HG03439 (cell line): Measurements from ENCODE around the gene ATP6V0E1.
"Not testable (repeated sequence)": the region's sequence is repeated elsewhere in the genome, so short reads cannot be mapped to it uniquely, and the experiment has no call there.

Source experiments
- ATAC-seq: cut with Tn5 transposase; IDR thresholded peaks from one replicate; pipeline ENCODE4 v1.9.1; 2021; ENCODE audit warnings: mild to moderate bottlenecking, moderate library complexity; ENCODE audit not compliant: unreplicated experiment

ATP6V0E1 gene

GRCh38 chr5:173001229-173001841 lies 17.8 kb downstream of the ATP6V0E1 start:
- peak; percentile 65 for ATAC-seq

- ATAC-seq, result no peak
Observed at GRCh38 chr5:173003360-173003759, 19.8 kb downstream of the ATP6V0E1 start.

GRCh38 chr5:173004013-173004412 lies 20.4 kb downstream of the ATP6V0E1 start:
- no peak for ATAC-seq

GRCh38 chr5:173004447-173004846 lies 20.9 kb downstream of the ATP6V0E1 start:
- no peak for ATAC-seq

GRCh38 chr5:173010021-173010420 lies 26.4 kb downstream of the ATP6V0E1 start:
- ATAC-seq, result no peak

GRCh38 chr5:173010547-173011464 lies 27.2 kb downstream of the ATP6V0E1 start:
- no peak for ATAC-seq

GRCh38 chr5:173011566-173011965 lies 28.0 kb downstream of the ATP6V0E1 start:
- ATAC-seq, result no peak

- no peak for ATAC-seq
Observed at GRCh38 chr5:173012882-173013281, 29.3 kb downstream of the ATP6V0E1 start.

GRCh38 chr5:173014671-173015070 lies 31.1 kb downstream of the ATP6V0E1 start:
- ATAC-seq, result no peak

- no peak for ATAC-seq
Observed at GRCh38 chr5:173015192-173015591, 31.6 kb downstream of the ATP6V0E1 start.

GRCh38 chr5:173015598-173016455 lies 32.3 kb downstream of the ATP6V0E1 start:
- ATAC-seq, result no peak

GRCh38 chr5:173016598-173017046 lies 33.1 kb downstream of the ATP6V0E1 start:
- ATAC-seq, result no peak

GRCh38 chr5:173017087-173017486 lies 33.5 kb downstream of the ATP6V0E1 start:
- not testable (repeated sequence) for ATAC-seq

GRCh38 chr5:173018358-173018757 lies 34.8 kb downstream of the ATP6V0E1 start:
- no peak for ATAC-seq

- ATAC-seq, result no peak
Observed at GRCh38 chr5:173020154-173020581, 36.6 kb downstream of the ATP6V0E1 start.

GRCh38 chr5:173020643-173021042 lies 37.1 kb downstream of the ATP6V0E1 start:
- no peak for ATAC-seq

- ATAC-seq, result no peak
Observed at GRCh38 chr5:173025651-173026050, 42.1 kb downstream of the ATP6V0E1 start.

- ATAC-seq, result no peak
Observed at GRCh38 chr5:173027905-173028304, 44.3 kb downstream of the ATP6V0E1 start.

GRCh38 chr5:173028811-173029327 lies 45.3 kb downstream of the ATP6V0E1 start:
- no peak for ATAC-seq

GRCh38 chr5:173029499-173029921 lies 45.9 kb downstream of the ATP6V0E1 start:
- ATAC-seq, result no peak

- ATAC-seq, result not testable (repeated sequence)
Observed at GRCh38 chr5:173032096-173032495, 48.5 kb downstream of the ATP6V0E1 start.
